Immature natural killer cell (primary cell): ENCODE data around the gene OSM. TPM values are rescaled to one million over a fixed set of nuclear protein-coding genes. Genes with fewer than 3 reads are reported as not detected.
A peak's percentile ranks its signal among the peaks of the same experiment; 100 is the strongest.

Experiments used
- DNase-seq, 3 donors: peaks; one replicate each; pipeline ENCODE4 v3.0.0; 2022; ENCODE audit warnings: mixed read lengths in 1 of 3
- H3K27ac Mint-ChIP-seq, 6 donors: one replicate each; pipeline ENCODE4 v1.8.0; 2020; ENCODE audit warnings: mixed read lengths in 6 of 6, mild to moderate bottlenecking in 5 of 6, inconsistent platforms in 4 of 6, moderate library complexity in 3 of 6
- H3K27me3 Mint-ChIP-seq, 3 donors: one replicate each; pipeline ENCODE4 v1.8.0; 2020 to 2021; ENCODE audit warnings: low read depth in 3 of 3, mild to moderate bottlenecking in 3 of 3, mixed read lengths in 3 of 3, moderate library complexity in 3 of 3, inconsistent platforms in 1 of 3
- H3K36me3 Mint-ChIP-seq, 3 donors: one replicate each; pipeline ENCODE4 v1.8.0; 2020; ENCODE audit warnings: mixed read lengths in 3 of 3, inconsistent platforms in 2 of 3, mild to moderate bottlenecking in 2 of 3
- H3K4me1 Mint-ChIP-seq, 2 donors: one replicate each; pipeline ENCODE4 v1.8.0; 2020; ENCODE audit warnings: inconsistent platforms in 2 of 2, mild to moderate bottlenecking in 2 of 2, mixed read lengths in 2 of 2, moderate library complexity in 1 of 2
- H3K4me3 Mint-ChIP-seq, 5 donors: one replicate each; pipeline ENCODE4 v1.8.0; 2020; ENCODE audit warnings: mild to moderate bottlenecking in 5 of 5, mixed read lengths in 5 of 5, inconsistent platforms in 3 of 5, moderate library complexity in 3 of 5
- H3K9me3 Mint-ChIP-seq, 6 donors: one replicate each; pipeline ENCODE4 v1.8.0; 2020; ENCODE audit warnings: mild to moderate bottlenecking in 6 of 6, mixed read lengths in 6 of 6, inconsistent platforms in 4 of 6, moderate library complexity in 3 of 6
- polyA plus RNA-seq, 3 donors: library from polyadenylated mRNA; unstranded; fragments of 300-500 nt; fragmentation: Illumina TruSeq; gene quantifications; one replicate each; pipeline ENCODE4 v1.2.3, GENCODE V29; 2021

The OSM gene
- 10 to 100 TPM in 2 of 3 donors, 1 to 10 TPM in 1; 7.5 to 22.3 (median 16.6) TPM for polyA plus RNA-seq

DNA sequence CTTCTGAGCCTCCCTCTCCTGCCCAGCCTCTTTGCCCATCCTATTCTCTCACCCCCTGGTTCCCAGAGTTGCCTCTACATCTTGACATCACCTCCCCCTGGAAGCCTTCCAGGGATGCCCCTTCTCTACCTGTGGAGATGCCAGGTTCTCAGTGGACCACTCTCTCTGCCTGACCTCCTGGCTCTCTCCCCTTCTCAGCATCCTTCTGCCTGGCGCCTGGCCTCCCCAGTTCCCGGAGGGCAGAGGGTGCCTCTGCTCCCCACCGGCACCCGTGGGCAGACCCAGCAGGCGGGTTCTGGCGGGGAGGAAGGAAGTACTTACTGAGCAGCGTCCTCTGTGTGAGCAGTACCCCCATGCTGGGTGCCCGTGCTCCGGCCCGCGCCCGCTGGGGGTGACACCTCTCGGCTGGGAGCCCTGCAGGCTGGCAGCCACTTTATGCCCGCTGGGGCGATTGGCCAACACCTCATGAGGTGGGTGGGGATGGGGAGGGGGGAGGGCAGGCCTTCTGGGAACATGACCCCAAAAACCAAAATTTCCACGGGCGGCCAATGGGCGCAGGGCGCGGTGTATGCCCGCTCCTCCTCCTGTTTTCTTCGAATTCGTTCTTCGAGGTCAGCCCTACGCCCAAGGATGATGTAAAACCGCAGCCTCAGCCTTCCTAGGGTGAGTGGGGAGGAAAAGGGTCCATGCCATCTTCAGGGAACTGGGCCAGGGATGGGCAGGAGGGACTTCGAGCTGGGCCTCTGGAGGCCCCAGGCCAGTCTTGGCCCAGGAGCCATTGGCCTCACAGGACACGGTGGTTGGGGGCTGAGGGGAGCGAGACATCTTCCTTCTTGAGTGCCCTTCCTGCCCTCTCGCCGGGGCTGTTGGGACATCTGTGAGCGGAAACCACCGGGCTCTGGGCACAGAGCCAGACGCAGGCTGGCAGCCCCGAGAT lies at the start of gene OSM:
Gene OSM (minus strand): TSS at position 407 of the 937 bp plus-strand sequence. CDS start 52 bp downstream, at position 355.
- Mint-ChIP-seq H3K36me3 (peaks cover 0 to 3% (median 3%) of the 10 kb centered on the region in 3 donors), H3K4me3 (peak within 1 kb of the TSS; percentile 92 to 95 (median 93)), H3K4me1 (peaks cover 53 to 60% of the 10 kb centered on the region in 2 donors), H3K27ac (peak within 1 kb of the TSS; percentile 96 to 100 (median 99)), H3K9me3 (no peaks in the 10 kb centered on the region), H3K27me3 (peaks cover 9 to 14% (median 12%) of the 10 kb centered on the region in 3 donors)
- peak; percentile 84 to 85 (median 84) for DNase-seq

GRCh38 chr22:30315962-30316576 lies 49.4 kb upstream of the OSM start:
- peaks cover 0 to 3% (median 0%) of the 10 kb centered on the region in 3 donors for H3K27me3 Mint-ChIP-seq
- no peaks in the 10 kb centered on the region for H3K9me3 Mint-ChIP-seq
- H3K4me3 Mint-ChIP-seq, result peak overlapping the region in 2 of 5 donors; percentile 36 to 43
- H3K4me1 Mint-ChIP-seq, result peaks cover 88 to 96% of the 10 kb centered on the region in 2 donors
- H3K36me3 Mint-ChIP-seq, result peaks cover 0 to 4% (median 0%) of the 10 kb centered on the region in 3 donors
- DNase-seq, result no peak
- H3K27ac Mint-ChIP-seq, result peak overlapping the region; percentile 27 to 70 (median 50)

GRCh38 chr22:30314915-30315314 lies 48.3 kb upstream of the OSM start:
- Mint-ChIP-seq H3K36me3 (peaks cover 0 to 4% (median 0%) of the 10 kb centered on the region in 3 donors), H3K27me3 (peaks cover 0 to 3% (median 0%) of the 10 kb centered on the region in 3 donors), H3K4me1 (peaks cover 91 to 96% of the 10 kb centered on the region in 2 donors), H3K4me3 (no peak overlapping the region), H3K9me3 (no peaks in the 10 kb centered on the region), H3K27ac (peak overlapping the region in 4 of 6 donors; percentile 9 to 48 (median 24))
- DNase-seq, result no peak

GRCh38 chr22:30313527-30314363 lies 47.1 kb upstream of the OSM start:
- peaks cover 91 to 94% of the 10 kb centered on the region in 2 donors for H3K4me1 Mint-ChIP-seq
- H3K36me3 Mint-ChIP-seq, result peaks cover 0 to 4% (median 0%) of the 10 kb centered on the region in 3 donors
- H3K4me3 Mint-ChIP-seq, result peak overlapping the region in 1 of 5 donors; percentile 7
- no peaks in the 10 kb centered on the region for H3K9me3 Mint-ChIP-seq
- H3K27ac Mint-ChIP-seq, result peak overlapping the region; percentile 10 to 70 (median 29)
- no peak for DNase-seq
- H3K27me3 Mint-ChIP-seq, result peaks cover 0 to 2% (median 0%) of the 10 kb centered on the region in 3 donors

GRCh38 chr22:30312053-30312452 lies 45.4 kb upstream of the OSM start:
- peaks cover 0 to 2% (median 0%) of the 10 kb centered on the region in 3 donors for H3K27me3 Mint-ChIP-seq
- H3K9me3 Mint-ChIP-seq, result no peaks in the 10 kb centered on the region
- H3K4me1 Mint-ChIP-seq, result peaks cover 93 to 94% of the 10 kb centered on the region in 2 donors
- DNase-seq, result no peak
- no peak overlapping the region for H3K4me3 Mint-ChIP-seq
- peaks cover 0 to 4% (median 0%) of the 10 kb centered on the region in 3 donors for H3K36me3 Mint-ChIP-seq
- H3K27ac Mint-ChIP-seq, result peak overlapping the region in 5 of 6 donors; percentile 16 to 97 (median 54)

GRCh38 chr22:30310881-30311771 lies 44.5 kb upstream of the OSM start:
- Mint-ChIP-seq H3K27me3 (peaks cover 0 to 2% (median 0%) of the 10 kb centered on the region in 3 donors), H3K27ac (peak overlapping the region; percentile 27 to 97 (median 82)), H3K36me3 (peaks cover 0 to 4% (median 0%) of the 10 kb centered on the region in 3 donors), H3K4me3 (peak overlapping the region in 1 of 5 donors; percentile 44), H3K4me1 (peaks cover 96% of the 10 kb centered on the region in 2 donors), H3K9me3 (no peaks in the 10 kb centered on the region)
- no peak for DNase-seq

GRCh38 chr22:30309951-30310741 lies 43.5 kb upstream of the OSM start:
- peaks cover 0 to 4% (median 0%) of the 10 kb centered on the region in 3 donors for H3K36me3 Mint-ChIP-seq
- H3K4me1 Mint-ChIP-seq, result peaks cover 96% of the 10 kb centered on the region in 2 donors
- no peaks in the 10 kb centered on the region for H3K9me3 Mint-ChIP-seq
- peaks cover 0 to 2% (median 0%) of the 10 kb centered on the region in 3 donors for H3K27me3 Mint-ChIP-seq
- no peak for DNase-seq
- peak overlapping the region; percentile 27 to 97 (median 86) for H3K27ac Mint-ChIP-seq
- peak overlapping the region; percentile 18 to 60 (median 53) for H3K4me3 Mint-ChIP-seq

GRCh38 chr22:30308518-30309230 lies 42.0 kb upstream of the OSM start:
- Mint-ChIP-seq H3K9me3 (no peaks in the 10 kb centered on the region), H3K27me3 (no peaks in the 10 kb centered on the region), H3K4me1 (peaks cover 96 to 98% of the 10 kb centered on the region in 2 donors), H3K4me3 (peak overlapping the region; percentile 47 to 79 (median 74)), H3K36me3 (peaks cover 0 to 4% (median 0%) of the 10 kb centered on the region in 3 donors), H3K27ac (peak overlapping the region; percentile 73 to 97 (median 92))
- no peak for DNase-seq

DNA sequence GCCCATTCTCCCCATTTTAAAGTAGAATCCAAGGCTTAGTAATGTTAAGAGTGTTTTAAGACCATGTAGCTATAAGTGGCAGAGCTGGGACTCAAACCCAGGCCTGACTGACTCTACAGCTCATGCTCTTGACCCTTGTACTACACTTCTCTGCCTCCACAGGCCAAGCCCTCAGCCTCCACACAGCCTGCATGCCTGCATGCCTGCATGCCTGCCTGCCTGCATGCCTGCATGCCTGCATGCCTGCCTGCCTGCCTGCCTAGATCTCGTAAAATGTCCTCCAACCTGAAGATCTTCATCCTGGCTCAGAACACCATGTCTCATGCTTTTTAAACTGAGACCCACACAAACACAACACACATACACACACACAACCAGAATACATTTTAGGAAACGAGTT lies 41.4 kb upstream of the OSM start:
- peak overlapping the region; percentile 73 to 97 (median 92) for H3K27ac Mint-ChIP-seq
- no peaks in the 10 kb centered on the region for H3K9me3 Mint-ChIP-seq
- DNase-seq, result no peak
- H3K4me3 Mint-ChIP-seq, result peak overlapping the region; percentile 47 to 79 (median 74)
- no peaks in the 10 kb centered on the region for H3K27me3 Mint-ChIP-seq
- peaks cover 0 to 4% (median 3%) of the 10 kb centered on the region in 3 donors for H3K36me3 Mint-ChIP-seq
- peaks cover 97 to 100% of the 10 kb centered on the region in 2 donors for H3K4me1 Mint-ChIP-seq

DNA sequence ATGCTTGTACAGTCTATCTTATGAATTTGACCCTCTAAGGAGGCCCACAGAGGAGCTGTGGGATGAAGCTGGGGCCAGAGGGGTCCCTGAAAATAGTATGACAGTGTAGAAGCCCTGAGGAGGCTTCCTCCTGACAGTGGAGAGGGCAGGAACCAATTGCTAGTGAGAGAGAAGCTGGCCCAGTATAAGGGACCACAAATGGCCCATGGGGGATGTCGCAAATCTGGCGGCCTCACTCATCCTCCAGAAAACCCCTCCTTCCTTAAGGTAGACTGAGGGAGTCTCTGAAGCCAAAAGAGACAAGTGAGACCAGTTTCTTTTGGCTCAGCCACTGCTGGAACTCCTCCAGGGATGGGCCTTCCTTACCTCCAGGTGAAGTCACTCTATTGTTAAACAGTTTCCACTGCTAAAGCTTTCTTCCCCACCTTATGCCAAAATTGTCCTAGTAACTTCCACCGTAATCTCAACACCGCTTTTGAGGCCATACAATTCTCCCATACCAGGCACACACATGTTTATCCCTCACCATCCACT lies 40.5 kb upstream of the OSM start:
- peaks cover 0 to 3% (median 0%) of the 10 kb centered on the region in 3 donors for H3K36me3 Mint-ChIP-seq
- H3K27me3 Mint-ChIP-seq, result no peaks in the 10 kb centered on the region
- H3K27ac Mint-ChIP-seq, result peak overlapping the region; percentile 78 to 97 (median 88)
- H3K4me1 Mint-ChIP-seq, result peaks cover 97 to 100% of the 10 kb centered on the region in 2 donors
- DNase-seq, result peak in 1 of 3 donors; percentile 40
- H3K4me3 Mint-ChIP-seq, result peak overlapping the region; percentile 68 to 81 (median 79)
- no peaks in the 10 kb centered on the region for H3K9me3 Mint-ChIP-seq

- peak overlapping the region; percentile 68 to 81 (median 79) for H3K4me3 Mint-ChIP-seq
- peak overlapping the region; percentile 78 to 97 (median 88) for H3K27ac Mint-ChIP-seq
- peaks cover 0 to 3% (median 0%) of the 10 kb centered on the region in 3 donors for H3K36me3 Mint-ChIP-seq
- DNase-seq, result no peak
- H3K9me3 Mint-ChIP-seq, result no peaks in the 10 kb centered on the region
- peaks cover 97 to 100% of the 10 kb centered on the region in 2 donors for H3K4me1 Mint-ChIP-seq
- H3K27me3 Mint-ChIP-seq, result no peaks in the 10 kb centered on the region
Measured at GRCh38 chr22:30306627-30307011, 40.0 kb upstream of the OSM start.
